Activated CD8-positive, alpha-beta memory T cell treated with anti-CD3 and anti-CD28 coated beads, Interleukin-2, amount 10 ng/mL, durations not matched to agents 7 days and 5 days (primary cell): ENCODE measurements around the gene BCAP31. TPM values are rescaled to one million over a fixed set of nuclear protein-coding genes. Genes with fewer than 3 reads are reported as not detected.
"Not testable (repeated sequence)": the region's sequence is repeated elsewhere in the genome, so short reads cannot be mapped to it uniquely, and the experiment has no call there.

ENCODE experiments used
- ATAC-seq: fragments of 150-1000 bp; cut with Tn5 transposase; one replicate; pipeline ENCODE4 v1.10.0; 2021; ENCODE audit warnings: moderate library complexity
- CTCF ChIA-PET: fragments of 350-600 bp; sonication (Branson Sonifier 250); formaldehyde crosslinking; loops from one replicate; lab custom pipeline; 2021; ENCODE audit warnings: antibody characterized with exemption; lab: Charles Lee
- DNase-seq: peaks from one replicate; pipeline ENCODE4 v3.0.0-alpha.2; 2020
- H3K27ac Mint-ChIP-seq: one replicate; pipeline ENCODE4 v1.8.0; 2021; ENCODE audit warnings: mild to moderate bottlenecking, mixed read lengths
- H3K27me3 Mint-ChIP-seq: one replicate; pipeline ENCODE4 v1.8.0; 2021; ENCODE audit warnings: mixed read lengths
- H3K36me3 Mint-ChIP-seq: one replicate; pipeline ENCODE4 v1.8.0; 2021; ENCODE audit warnings: mild to moderate bottlenecking, mixed read lengths
- H3K4me1 Mint-ChIP-seq: one replicate; pipeline ENCODE4 v1.8.0; 2021; ENCODE audit warnings: mixed read lengths
- H3K4me3 Mint-ChIP-seq: one replicate; pipeline ENCODE4 v1.8.0; 2021; ENCODE audit warnings: mild to moderate bottlenecking, moderate library complexity, mixed read lengths
- H3K9me3 Mint-ChIP-seq: one replicate; pipeline ENCODE4 v1.8.0; 2022; ENCODE audit warnings: low read depth, mixed read lengths
- total RNA-seq, 2 experiments: library from RNA; stranded (reverse); gene quantifications; one replicate each; pipeline ENCODE4 v1.2.3, GENCODE V29; 2021

BCAP31 gene
- total RNA-seq, 2 experiments from 2014 or later: 137 to 148 TPM

DNA sequence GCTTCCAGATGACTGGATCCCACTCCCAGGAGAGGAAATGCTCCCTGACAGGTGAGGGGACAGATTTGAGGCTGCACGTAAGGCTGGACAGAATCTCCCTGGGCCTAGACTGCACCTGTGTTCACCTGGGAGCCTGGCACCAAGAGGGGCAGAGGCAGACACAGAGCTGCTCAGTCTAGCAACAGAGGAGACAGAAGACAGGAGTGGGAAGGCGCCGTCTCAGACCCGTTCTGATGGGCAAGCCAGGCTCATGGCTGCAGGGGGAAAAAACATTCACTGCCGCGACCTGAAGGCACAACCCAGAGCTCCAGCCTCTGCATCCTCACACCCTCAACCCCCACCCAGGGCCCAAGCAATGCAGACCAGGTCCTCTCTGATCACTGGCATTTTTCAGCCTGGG, 16.8 kb downstream of the BCAP31 start:
- Mint-ChIP-seq H3K27me3 (no peaks in the 10 kb centered on the region), H3K27ac (no peak overlapping the region), H3K9me3 (no peaks in the 10 kb centered on the region), H3K4me1 (peaks cover 2% of the 10 kb centered on the region), H3K36me3 (peaks cover 3% of the 10 kb centered on the region), H3K4me3 (no peak overlapping the region)
- CTCF ChIA-PET: interaction anchor here (1.9 to 2.3 kb wide), 3 partner anchors 11 to 40 kb away, joined by 3 to 6 read pairs (median 5); no protein-coding TSS in a partner anchor
- DNase-seq (no peak), ATAC-seq (no peak)

DNA sequence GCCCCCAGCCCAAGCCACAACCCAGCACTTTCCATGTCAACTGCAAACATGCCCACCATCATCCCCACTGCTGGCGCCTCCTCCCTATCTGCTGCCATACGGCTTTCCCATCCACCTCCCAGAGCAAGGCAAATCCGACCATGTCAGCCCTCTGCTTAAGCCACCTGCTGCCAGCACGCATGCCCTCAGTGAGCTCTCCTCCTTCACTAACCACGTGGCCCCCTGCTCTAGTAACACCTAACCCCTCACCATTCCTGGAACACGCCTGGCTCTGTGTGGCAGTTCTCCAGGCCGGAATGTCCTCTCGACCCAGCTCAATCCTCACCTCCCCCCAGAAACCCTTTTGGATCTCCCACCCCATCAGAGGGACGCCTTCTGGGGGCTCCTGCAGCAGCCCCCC, 17.4 kb downstream of the BCAP31 start:
- DNase-seq: no peak
- Mint-ChIP-seq H3K36me3 (peaks cover 3% of the 10 kb centered on the region), H3K9me3 (no peaks in the 10 kb centered on the region), H3K4me3 (no peak overlapping the region), H3K27me3 (no peaks in the 10 kb centered on the region), H3K27ac (no peak overlapping the region), H3K4me1 (peaks cover 2% of the 10 kb centered on the region)
- ATAC-seq: no peak
- CTCF ChIA-PET: no interaction called here

DNA sequence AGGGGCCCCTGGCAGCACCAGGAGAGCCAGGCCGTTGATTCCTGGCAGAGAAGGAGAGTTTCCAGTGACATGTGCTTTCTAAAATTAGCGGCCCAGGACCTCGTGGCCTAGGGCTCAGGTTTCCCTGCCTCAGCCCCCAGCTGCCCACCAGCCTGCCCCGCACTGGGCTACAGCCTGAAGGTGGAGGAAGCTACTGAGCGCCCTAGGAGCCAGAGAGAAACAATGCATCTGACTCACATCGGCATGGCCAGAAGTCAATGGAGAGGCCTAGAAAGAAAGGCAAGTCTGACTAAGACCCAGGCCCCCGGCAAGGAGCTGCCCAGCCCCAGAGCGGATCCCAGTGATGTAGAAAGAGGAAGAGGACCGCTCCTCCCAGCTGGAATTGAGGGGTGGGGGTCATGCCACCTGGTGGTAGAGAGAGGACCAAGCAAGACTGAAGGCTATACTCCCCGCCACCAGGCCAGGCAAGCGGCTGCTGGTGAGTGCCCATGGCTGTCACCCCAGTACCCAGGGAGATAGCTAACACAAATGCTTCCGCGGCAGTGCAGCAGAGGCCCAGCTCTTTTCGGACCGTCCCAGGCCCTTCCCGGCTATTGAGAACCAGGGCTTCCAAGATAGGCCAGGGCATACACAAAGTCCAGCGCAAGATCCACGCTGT, 18.7 kb downstream of the BCAP31 start:
- H3K27ac Mint-ChIP-seq, CTCF ChIA-PET, ATAC-seq, DNase-seq, H3K4me3 Mint-ChIP-seq, H3K27me3 Mint-ChIP-seq, H3K9me3 Mint-ChIP-seq, H3K36me3 Mint-ChIP-seq, H3K4me1 Mint-ChIP-seq: not testable (repeated sequence)

GRCh38 chrX:153704631-153705402, 19.4 kb downstream of the BCAP31 start:
- not testable (repeated sequence) for H3K4me3 Mint-ChIP-seq, H3K27me3 Mint-ChIP-seq, H3K9me3 Mint-ChIP-seq

GRCh38 chrX:153704021-153704526, 20.1 kb downstream of the BCAP31 start:
- Mint-ChIP-seq H3K9me3 (no peaks in the 10 kb centered on the region), H3K27me3 (no peaks in the 10 kb centered on the region), H3K27ac (no peak overlapping the region), H3K36me3 (no peaks in the 10 kb centered on the region), H3K4me1 (peaks cover 2% of the 10 kb centered on the region), H3K4me3 (no peak overlapping the region)
- ATAC-seq (no peak), DNase-seq (no peak)
- CTCF ChIA-PET: no interaction called here

More at GRCh38 chrX:153704631-153705402, 19.4 kb downstream of the BCAP31 start:
- ATAC-seq, H3K36me3 Mint-ChIP-seq, DNase-seq, H3K27ac Mint-ChIP-seq, CTCF ChIA-PET, H3K4me1 Mint-ChIP-seq: not testable (repeated sequence)

DNA sequence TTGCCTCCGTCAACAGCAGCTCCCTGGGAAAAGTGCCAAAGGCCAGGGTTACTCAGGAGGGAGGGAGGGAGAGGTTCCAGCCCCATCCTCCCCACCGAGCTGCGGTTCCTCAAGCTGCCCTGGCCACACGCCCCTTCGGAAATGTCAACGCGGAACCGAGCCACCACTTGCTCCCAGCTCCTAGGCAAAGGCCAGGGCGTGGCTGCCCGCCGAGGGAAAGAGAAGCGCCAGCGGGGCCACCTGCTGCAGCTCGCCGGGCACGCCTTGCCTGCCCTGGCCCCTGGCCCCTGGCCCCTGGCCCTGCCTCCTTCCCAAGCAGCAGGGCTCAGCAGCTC, 21.2 kb downstream of the BCAP31 start:
- CTCF ChIA-PET: interaction anchor here (1.4 kb wide), 1 partner anchor 34 kb away, joined by 3 read pairs; no protein-coding TSS in a partner anchor
- Mint-ChIP-seq H3K27me3 (no peaks in the 10 kb centered on the region), H3K27ac (no peak overlapping the region), H3K4me3 (no peak overlapping the region), H3K36me3 (no peaks in the 10 kb centered on the region), H3K9me3 (no peaks in the 10 kb centered on the region), H3K4me1 (no peaks in the 10 kb centered on the region)
- DNase-seq: no peak
- ATAC-seq: no peak

GRCh38 chrX:153702336-153703035, 21.7 kb downstream of the BCAP31 start:
- H3K36me3 Mint-ChIP-seq: peaks cover 5% of the 10 kb centered on the region
- DNase-seq: no peak
- no peaks in the 10 kb centered on the region for H3K27me3 Mint-ChIP-seq
- ATAC-seq: no peak
- no peak overlapping the region for H3K4me3 Mint-ChIP-seq
- no peaks in the 10 kb centered on the region for H3K9me3 Mint-ChIP-seq
- CTCF ChIA-PET: interaction anchor here (1.4 kb wide), 1 partner anchor 33 kb away, joined by 3 read pairs; no protein-coding TSS in a partner anchor
- H3K27ac Mint-ChIP-seq: no peak overlapping the region
- H3K4me1 Mint-ChIP-seq: no peaks in the 10 kb centered on the region

GRCh38 chrX:153701706-153702105, 22.5 kb downstream of the BCAP31 start:
- no peaks in the 10 kb centered on the region for H3K9me3 Mint-ChIP-seq
- H3K4me3 Mint-ChIP-seq: no peak overlapping the region

GRCh38 chrX:153700967-153701366, 23.2 kb downstream of the BCAP31 start:
- H3K4me1 Mint-ChIP-seq: no peaks in the 10 kb centered on the region
- ATAC-seq (no peak), DNase-seq (no peak)
- H3K36me3 Mint-ChIP-seq: peaks cover 5% of the 10 kb centered on the region
- H3K27ac Mint-ChIP-seq: no peak overlapping the region
- H3K4me3 Mint-ChIP-seq: no peak overlapping the region
- H3K27me3 Mint-ChIP-seq: no peaks in the 10 kb centered on the region
- CTCF ChIA-PET: no interaction called here
- H3K9me3 Mint-ChIP-seq: no peaks in the 10 kb centered on the region

More at GRCh38 chrX:153701706-153702105, 22.5 kb downstream of the BCAP31 start:
- no peaks in the 10 kb centered on the region for H3K27me3 Mint-ChIP-seq
- ATAC-seq (no peak), DNase-seq (no peak)
- H3K27ac Mint-ChIP-seq: no peak overlapping the region
- CTCF ChIA-PET: no interaction called here
- peaks cover 5% of the 10 kb centered on the region for H3K36me3 Mint-ChIP-seq
- no peaks in the 10 kb centered on the region for H3K4me1 Mint-ChIP-seq

DNA sequence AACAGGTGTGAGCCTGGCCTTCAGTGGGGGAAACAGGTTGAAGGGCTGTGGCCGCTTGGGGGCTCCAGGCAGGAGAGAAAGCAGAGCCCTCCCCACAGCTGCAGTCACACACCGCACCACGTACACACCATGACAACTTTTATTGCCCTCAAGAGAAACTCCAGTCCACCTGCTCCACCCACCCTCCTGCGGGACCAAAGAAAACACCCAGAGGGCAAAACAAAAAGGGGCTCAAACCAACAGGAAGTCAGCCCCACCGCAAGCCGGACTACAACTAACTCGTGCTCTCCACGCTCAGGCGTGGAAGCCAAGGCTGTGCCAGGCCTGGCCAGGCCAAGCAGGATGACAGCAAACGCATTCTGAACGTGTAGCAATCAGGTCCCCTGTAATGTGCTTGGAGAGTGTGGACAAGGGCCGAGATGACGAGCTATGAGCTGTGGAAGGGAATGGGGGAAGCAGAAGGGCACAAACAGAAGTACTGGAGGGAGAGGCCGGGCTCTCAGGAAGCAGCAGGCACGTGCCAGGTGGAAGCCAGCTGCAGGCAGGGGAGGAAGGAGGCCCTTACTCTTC, 23.7 kb downstream of the BCAP31 start:
- H3K36me3 Mint-ChIP-seq: peaks cover 5% of the 10 kb centered on the region
- no peaks in the 10 kb centered on the region for H3K4me1 Mint-ChIP-seq
- H3K27ac Mint-ChIP-seq: no peak overlapping the region
- no peaks in the 10 kb centered on the region for H3K9me3 Mint-ChIP-seq
- CTCF ChIA-PET: no interaction called here
- ATAC-seq (no peak), DNase-seq (no peak)
- H3K27me3 Mint-ChIP-seq: no peaks in the 10 kb centered on the region
- H3K4me3 Mint-ChIP-seq: no peak overlapping the region

- H3K4me3 Mint-ChIP-seq, ATAC-seq, CTCF ChIA-PET, H3K36me3 Mint-ChIP-seq, H3K27me3 Mint-ChIP-seq, H3K9me3 Mint-ChIP-seq, H3K27ac Mint-ChIP-seq, H3K4me1 Mint-ChIP-seq, DNase-seq: not testable (repeated sequence)
These were observed 24.3 kb downstream of the BCAP31 start for GRCh38 chrX:153699784-153700371.

DNA sequence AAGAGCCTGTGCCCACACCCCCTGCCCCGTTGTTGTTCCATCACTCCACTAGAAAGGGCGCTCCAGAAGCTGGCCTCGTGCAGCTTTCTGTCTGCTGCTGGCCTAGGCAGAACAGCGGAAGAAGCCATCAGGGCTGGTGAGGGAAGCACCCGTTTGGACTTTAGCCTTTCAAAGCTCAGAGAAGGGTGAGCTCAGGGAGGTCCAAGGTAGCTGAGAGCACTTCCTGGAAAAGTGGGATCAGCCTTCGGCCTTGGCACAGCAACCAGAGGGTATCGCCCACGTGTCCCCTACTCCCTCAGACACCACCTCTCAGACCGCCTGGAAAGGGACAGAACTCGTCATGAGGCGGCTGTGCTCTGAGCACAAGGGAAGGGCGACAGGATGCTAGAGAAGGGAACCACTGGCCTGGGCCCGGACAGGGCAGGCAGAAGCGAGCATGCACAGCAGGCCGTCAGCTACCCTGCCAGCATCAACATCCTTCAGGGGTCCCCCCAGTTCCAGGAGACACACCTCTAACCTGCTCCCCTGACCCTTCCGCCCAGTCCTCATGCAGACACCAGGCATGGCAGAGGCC, 24.9 kb downstream of the BCAP31 start:
- CTCF ChIA-PET, DNase-seq, H3K4me3 Mint-ChIP-seq, H3K9me3 Mint-ChIP-seq, H3K36me3 Mint-ChIP-seq, H3K27me3 Mint-ChIP-seq, H3K4me1 Mint-ChIP-seq, H3K27ac Mint-ChIP-seq, ATAC-seq: not testable (repeated sequence)
